ENCODE data around the gene PODNL1. TPM values are rescaled to one million over a fixed set of nuclear protein-coding genes. Genes with fewer than 3 reads are reported as not detected.

Gene PODNL1
- total RNA-seq = 3.5 TPM
- long read RNA-seq, partial matches to known transcripts = 0 of 8 reads
- long read RNA-seq, other reads (novel, unspliced or antisense) = 7 of 8 reads

GRCh38 chr19:13938301-13939064 is at the start of gene PODNL1:
PODNL1 (minus strand) TSS chr19:13938417; CDS start chr19:13938181, 236 bp downstream.
- intact Hi-C loops (cut with DNase I) = no loop called here
- DNase-seq (ENCODE audit: low spot score) = no peak

- intact Hi-C loops (cut with DNase I) = no loop called here
- no peak for DNase-seq (ENCODE audit: low spot score)
Observed at GRCh38 chr19:13987101-13987890, 49.1 kb upstream of the PODNL1 start.

GRCh38 chr19:13986348-13986904 is 48.2 kb upstream of the PODNL1 start:
- intact Hi-C loops (cut with DNase I) = no loop called here
- DNase-seq (ENCODE audit: low spot score) = peak; percentile 93

- DNase-seq (ENCODE audit: low spot score) = no peak
- intact Hi-C loops (cut with DNase I) = no loop called here
Observed at GRCh38 chr19:13985771-13986347, 47.6 kb upstream of the PODNL1 start.

GRCh38 chr19:13984875-13985741 is 46.9 kb upstream of the PODNL1 start:
- intact Hi-C loops (cut with DNase I) = no loop called here
- no peak for DNase-seq (ENCODE audit: low spot score)

GRCh38 chr19:13984186-13984585 is 46.0 kb upstream of the PODNL1 start:
- intact Hi-C loops (cut with DNase I) = no loop called here
- no peak for DNase-seq (ENCODE audit: low spot score)

- intact Hi-C loops (cut with DNase I) = no loop called here
- no peak for DNase-seq (ENCODE audit: low spot score)
Observed at GRCh38 chr19:13983213-13983889, 45.1 kb upstream of the PODNL1 start.

GRCh38 chr19:13982773-13983172 is 44.6 kb upstream of the PODNL1 start:
- intact Hi-C loops (cut with DNase I) = no loop called here
- no peak for DNase-seq (ENCODE audit: low spot score)

GRCh38 chr19:13981988-13982501 is 43.8 kb upstream of the PODNL1 start:
- no peak for DNase-seq (ENCODE audit: low spot score)
- intact Hi-C loops (cut with DNase I) = no loop called here

GRCh38 chr19:13981467-13981866 is 43.2 kb upstream of the PODNL1 start:
- DNase-seq (ENCODE audit: low spot score) = no peak
- intact Hi-C loops (cut with DNase I) = no loop called here

- intact Hi-C loops (cut with DNase I) = no loop called here
- no peak for DNase-seq (ENCODE audit: low spot score)
Observed at GRCh38 chr19:13981021-13981420, 42.8 kb upstream of the PODNL1 start.

GRCh38 chr19:13980340-13980739 is 42.1 kb upstream of the PODNL1 start:
- no peak for DNase-seq (ENCODE audit: low spot score)
- intact Hi-C loops (cut with DNase I) = no loop called here

GRCh38 chr19:13979686-13980085 is 41.5 kb upstream of the PODNL1 start:
- intact Hi-C loops (cut with DNase I) = no loop called here
- DNase-seq (ENCODE audit: low spot score) = no peak

- no peak for DNase-seq (ENCODE audit: low spot score)
- intact Hi-C loops (cut with DNase I) = no loop called here
Observed at GRCh38 chr19:13979244-13979615, 41.0 kb upstream of the PODNL1 start.

- intact Hi-C loops (cut with DNase I) = no loop called here
- peak; percentile 89 for DNase-seq (ENCODE audit: low spot score)
Observed at GRCh38 chr19:13978351-13979243, 40.4 kb upstream of the PODNL1 start.

GRCh38 chr19:13977803-13978202 is 39.6 kb upstream of the PODNL1 start:
- no peak for DNase-seq (ENCODE audit: low spot score)
- intact Hi-C loops (cut with DNase I) = no loop called here

- no peak for DNase-seq (ENCODE audit: low spot score)
- intact Hi-C loops (cut with DNase I) = no loop called here
Observed at GRCh38 chr19:13976446-13976845, 38.2 kb upstream of the PODNL1 start.

GRCh38 chr19:13975870-13976269 is 37.7 kb upstream of the PODNL1 start:
- DNase-seq (ENCODE audit: low spot score) = no peak
- intact Hi-C loops (cut with DNase I) = no loop called here

Measured in cardiac septum (tissue), 1 donor.